HUES6 (cell line): ENCODE measurements around the gene PROM1.

Experiments used
- H3K27ac ChIP-seq: 2 replicates; pipeline ENCODE4 v1.7.0; 2013; ENCODE audit warnings: low read depth, mild to moderate bottlenecking, low read length, inconsistent platforms
- H3K27me3 ChIP-seq: 2 replicates; pipeline ENCODE4 v1.6.1; 2013; ENCODE audit warnings: low read length; ENCODE audit not compliant: control insufficient read depth, insufficient read depth
- H3K36me3 ChIP-seq: 2 replicates; pipeline ENCODE4 v1.6.1; 2013; ENCODE audit warnings: low read length; ENCODE audit not compliant: control insufficient read depth, insufficient read depth
- H3K4me1 ChIP-seq: 2 replicates; pipeline ENCODE4 v1.6.1; 2013; ENCODE audit warnings: low read length; ENCODE audit not compliant: control insufficient read depth, insufficient read depth
- H3K4me3 ChIP-seq: 2 replicates; pipeline ENCODE4 v1.5.1; 2013; ENCODE audit warnings: low read depth, low read length
- H3K9ac ChIP-seq: one replicate; pipeline ENCODE4 v1.6.1; 2013; ENCODE audit warnings: mild to moderate bottlenecking, low read length
- H3K9me3 ChIP-seq: 2 replicates; pipeline ENCODE4 v1.6.1; 2013; ENCODE audit warnings: low read depth, low read length; ENCODE audit not compliant: control insufficient read depth, insufficient read depth

PROM1 gene

GRCh38 chr4:15926486-15926885 lies 157.3 kb downstream of the PROM1 start:
- no peaks in the 10 kb centered on the region for H3K9me3 ChIP-seq
- no peaks in the 10 kb centered on the region for H3K36me3 ChIP-seq
- peaks cover 4% of the 10 kb centered on the region; the same call in 1 of the 2 replicates for H3K4me1 ChIP-seq
- H3K4me3 ChIP-seq, result no peak overlapping the region
- H3K9ac ChIP-seq, result no peak overlapping the region
- H3K27ac ChIP-seq, result no peak overlapping the region
- H3K27me3 ChIP-seq, result no peaks in the 10 kb centered on the region

- H3K27ac ChIP-seq, result no peak overlapping the region
- H3K9me3 ChIP-seq, result no peaks in the 10 kb centered on the region
- no peak overlapping the region for H3K4me3 ChIP-seq
- no peaks in the 10 kb centered on the region for H3K36me3 ChIP-seq
- H3K9ac ChIP-seq, result no peak overlapping the region
- H3K27me3 ChIP-seq, result no peaks in the 10 kb centered on the region
- peaks cover 4% of the 10 kb centered on the region; the same call in 1 of the 2 replicates for H3K4me1 ChIP-seq
Measured at GRCh38 chr4:15925830-15926229, 158.0 kb downstream of the PROM1 start.

- Histone ChIP-seq H3K4me1 (peaks cover 4% of the 10 kb centered on the region; the same call in 1 of the 2 replicates), H3K27ac (no peak overlapping the region), H3K9me3 (peaks cover 11% of the 10 kb centered on the region; the same call in 1 of the 2 replicates), H3K9ac (no peak overlapping the region), H3K4me3 (no peak overlapping the region), H3K27me3 (no peaks in the 10 kb centered on the region), H3K36me3 (no peaks in the 10 kb centered on the region)
Measured at GRCh38 chr4:15921592-15921932, 162.3 kb downstream of the PROM1 start.

- H3K4me1 ChIP-seq, result peaks cover 4% of the 10 kb centered on the region; the same call in 1 of the 2 replicates
- no peaks in the 10 kb centered on the region for H3K36me3 ChIP-seq
- no peak overlapping the region for H3K9ac ChIP-seq
- H3K27me3 ChIP-seq, result no peaks in the 10 kb centered on the region
- no peak overlapping the region for H3K27ac ChIP-seq
- H3K9me3 ChIP-seq, result peaks cover 15% of the 10 kb centered on the region; the same call in 1 of the 2 replicates
- H3K4me3 ChIP-seq, result no peak overlapping the region
Measured at GRCh38 chr4:15920723-15921591, 162.9 kb downstream of the PROM1 start.

GRCh38 chr4:15918484-15919129 lies 165.2 kb downstream of the PROM1 start:
- Histone ChIP-seq H3K9ac (no peak overlapping the region), H3K27me3 (no peaks in the 10 kb centered on the region), H3K4me1 (no peaks in the 10 kb centered on the region), H3K36me3 (no peaks in the 10 kb centered on the region), H3K27ac (no peak overlapping the region), H3K9me3 (peaks cover 32% of the 10 kb centered on the region), H3K4me3 (no peak overlapping the region)
